ENCODE measurements around the gene CFAP161.

DNA sequence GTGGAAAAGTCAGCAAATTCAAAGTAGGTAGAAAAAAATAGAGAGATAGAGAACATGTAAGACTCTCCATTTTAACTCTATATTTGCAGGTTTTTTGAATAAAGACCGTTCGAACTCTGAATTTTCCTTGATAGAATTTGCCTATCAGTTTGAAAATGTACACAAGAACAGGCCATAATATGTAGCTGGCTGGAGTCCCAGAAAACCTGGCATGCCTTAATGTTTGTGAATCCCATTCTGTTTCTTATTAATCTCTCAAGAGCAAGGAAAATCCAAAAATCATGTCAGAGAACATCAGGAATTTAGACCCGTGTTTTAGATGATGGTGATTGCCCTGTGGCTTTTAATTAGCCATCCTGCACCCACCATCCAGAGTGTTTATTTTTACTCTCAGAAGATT is 7.2 kb upstream of the CFAP161 start:
- TF ChIP-seq, protein P1, sequence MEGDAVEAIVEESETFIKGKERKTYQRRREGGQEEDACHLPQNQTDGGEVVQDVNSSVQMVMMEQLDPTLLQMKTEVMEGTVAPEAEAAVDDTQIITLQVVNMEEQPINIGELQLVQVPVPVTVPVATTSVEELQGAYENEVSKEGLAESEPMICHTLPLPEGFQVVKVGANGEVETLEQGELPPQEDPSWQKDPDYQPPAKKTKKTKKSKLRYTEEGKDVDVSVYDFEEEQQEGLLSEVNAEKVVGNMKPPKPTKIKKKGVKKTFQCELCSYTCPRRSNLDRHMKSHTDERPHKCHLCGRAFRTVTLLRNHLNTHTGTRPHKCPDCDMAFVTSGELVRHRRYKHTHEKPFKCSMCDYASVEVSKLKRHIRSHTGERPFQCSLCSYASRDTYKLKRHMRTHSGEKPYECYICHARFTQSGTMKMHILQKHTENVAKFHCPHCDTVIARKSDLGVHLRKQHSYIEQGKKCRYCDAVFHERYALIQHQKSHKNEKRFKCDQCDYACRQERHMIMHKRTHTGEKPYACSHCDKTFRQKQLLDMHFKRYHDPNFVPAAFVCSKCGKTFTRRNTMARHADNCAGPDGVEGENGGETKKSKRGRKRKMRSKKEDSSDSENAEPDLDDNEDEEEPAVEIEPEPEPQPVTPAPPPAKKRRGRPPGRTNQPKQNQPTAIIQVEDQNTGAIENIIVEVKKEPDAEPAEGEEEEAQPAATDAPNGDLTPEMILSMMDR (IDR thresholded peaks at IDR 0.05; ENCODE audit: low read depth, low read length, poor library complexity, severe bottlenecking) = no peak
- no peak for TF ChIP-seq EZH2phosphoT487 (IDR thresholded peaks at IDR 0.05; ENCODE audit: borderline replicate concordance, low read length)
